K562 treated with DMSO at 1 percent for 4 hours (cell line): Measurements from ENCODE around the gene CSTA. TPM values are rescaled to one million over a fixed set of nuclear protein-coding genes. Genes with fewer than 3 reads are reported as not detected.

Source experiments
- total RNA-seq: library from RNA; unstranded; fragments of 300-600 nt; gene quantifications from 2 replicates; pipeline ENCODE4 v1.2.3, GENCODE V29; 2022; ENCODE audit not compliant: insufficient read depth

CSTA gene
- 3.8 and 5.9 TPM in 2 replicates for total RNA-seq

GRCh38 chr3:122324871-122325323 is at the start of gene CSTA:
Gene CSTA, plus strand, starts transcription at chr3:122325248. Its CDS starts 45 bp downstream, at chr3:122325293.

GRCh38 chr3:122382888-122383666 is 58.0 kb downstream of the CSTA start, which contains the start of gene MIX23:
Gene MIX23, minus strand, starts transcription at chr3:122383231. Its CDS starts 7 bp downstream, at chr3:122383224.

GRCh38 chr3:122383771-122384697 is 59.0 kb downstream of the CSTA start, which contains the start of gene FAM162A:
Gene FAM162A, plus strand, starts transcription at chr3:122384182. Its CDS starts 84 bp downstream, at chr3:122384266.

Other genes with a start within 250 kb of the CSTA start
- gene CASR, start 141.6 kb upstream of the CSTA start, total RNA-seq, result not detected in 2 replicates
- 8.4 and 22.2 TPM in 2 replicates for gene MIX23, start 58.0 kb downstream of the CSTA start, total RNA-seq
- gene FAM162A, start 58.9 kb downstream of the CSTA start, total RNA-seq, result 6.8 and 10.0 TPM in 2 replicates
- 0.56 and 0.95 TPM in 2 replicates for gene WDR5B, start 90.8 kb downstream of the CSTA start, total RNA-seq
- gene KPNA1, start 189.7 kb downstream of the CSTA start, total RNA-seq, result 15.1 and 15.7 TPM in 2 replicates
- 3.8 and 4.7 TPM in 2 replicates for gene PARP9, start 239.1 kb downstream of the CSTA start, total RNA-seq
- 4.9 and 5.2 TPM in 2 replicates for gene DTX3L, start 239.1 kb downstream of the CSTA start, total RNA-seq